Loucy (cell line): Measurements from ENCODE around the gene ABI1.

Experiments
- EZH2phosphoT487 ChIP-seq: fragments of 200-600 bp; IDR thresholded peaks from 2 replicates; pipeline ENCODE4 v1.6.1; 2018; ENCODE audit warnings: antibody characterized with exemption, mild to moderate bottlenecking, moderate library complexity, borderline replicate concordance
- TF ChIP-seq, protein P1 (sequence below): fragments of 200-600 bp; sonication (generic); conservative IDR thresholded peaks from 2 replicates; pipeline ENCODE4 v1.5.1; 2014; ENCODE audit warnings: mild to moderate bottlenecking, antibody characterized with exemption, low read length

DNA sequence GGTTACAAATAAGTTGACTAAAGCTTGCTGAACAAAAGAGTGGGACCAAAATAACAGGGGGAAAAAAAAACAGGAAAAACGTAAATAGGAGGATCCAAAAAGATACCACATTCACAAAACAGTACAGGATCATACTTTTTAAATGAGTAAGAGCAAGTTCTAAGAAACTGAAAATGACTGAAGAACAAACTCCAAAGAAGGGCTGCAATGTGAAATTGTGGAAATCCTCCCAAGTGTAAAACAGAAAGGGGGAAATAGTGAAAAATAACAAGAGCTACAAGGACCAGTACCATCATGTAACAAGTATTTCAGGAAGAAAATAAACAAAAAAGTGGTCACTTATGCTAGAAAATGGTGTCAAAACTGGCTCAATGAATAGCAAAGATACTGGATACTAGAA lies 116.9 kb downstream of the ABI1 start:
- TF ChIP-seq, protein P1, sequence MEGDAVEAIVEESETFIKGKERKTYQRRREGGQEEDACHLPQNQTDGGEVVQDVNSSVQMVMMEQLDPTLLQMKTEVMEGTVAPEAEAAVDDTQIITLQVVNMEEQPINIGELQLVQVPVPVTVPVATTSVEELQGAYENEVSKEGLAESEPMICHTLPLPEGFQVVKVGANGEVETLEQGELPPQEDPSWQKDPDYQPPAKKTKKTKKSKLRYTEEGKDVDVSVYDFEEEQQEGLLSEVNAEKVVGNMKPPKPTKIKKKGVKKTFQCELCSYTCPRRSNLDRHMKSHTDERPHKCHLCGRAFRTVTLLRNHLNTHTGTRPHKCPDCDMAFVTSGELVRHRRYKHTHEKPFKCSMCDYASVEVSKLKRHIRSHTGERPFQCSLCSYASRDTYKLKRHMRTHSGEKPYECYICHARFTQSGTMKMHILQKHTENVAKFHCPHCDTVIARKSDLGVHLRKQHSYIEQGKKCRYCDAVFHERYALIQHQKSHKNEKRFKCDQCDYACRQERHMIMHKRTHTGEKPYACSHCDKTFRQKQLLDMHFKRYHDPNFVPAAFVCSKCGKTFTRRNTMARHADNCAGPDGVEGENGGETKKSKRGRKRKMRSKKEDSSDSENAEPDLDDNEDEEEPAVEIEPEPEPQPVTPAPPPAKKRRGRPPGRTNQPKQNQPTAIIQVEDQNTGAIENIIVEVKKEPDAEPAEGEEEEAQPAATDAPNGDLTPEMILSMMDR: no peak
- no peak for TF ChIP-seq EZH2phosphoT487
